Cardiac septum (tissue), 1 donor: ENCODE data around the gene C3orf38. TPM values are rescaled to one million over a fixed set of nuclear protein-coding genes. Genes with fewer than 3 reads are reported as not detected.
A peak's percentile ranks its signal among the peaks of the same experiment; 100 is the strongest.
"Not testable (repeated sequence)": the region's sequence is repeated elsewhere in the genome, so short reads cannot be mapped to it uniquely, and the experiment has no call there.

Experiments
- DNase-seq: peaks from one replicate; pipeline ENCODE4 v3.0.0-alpha.2; 2020; ENCODE audit warnings: low spot score
- intact Hi-C: fragments of 100-400 bp; cut with DNase I; formaldehyde crosslinking; loops from one replicate; pipeline ENCODE4 v1.14.0; 2022
- long read RNA-seq: library from polyadenylated mRNA; unstranded; transcript quantifications from one replicate; pipeline ENCODE4 v2.0.0, GENCODE V29; 2021
- total RNA-seq: library from RNA; stranded (reverse); fragmentation: NEBNext Ultra II Directional; extraction: Animal tissue kit (Norgen Biotek cat#: 25700); gene quantifications from one replicate; pipeline ENCODE4 v1.2.1, GENCODE V29; 2021
- donor health status: DM: no; HTN: no; CAD: no.

The C3orf38 gene
- total RNA-seq, result 15.6 TPM
- long read RNA-seq, transcript C3orf38-201 (3 exons, 2,633 nt), result major isoform, 14 of 19 reads
- long read RNA-seq, partial matches to known transcripts, result 0 of 19 reads
- long read RNA-seq, other reads (novel, unspliced or antisense), result 5 of 19 reads

GRCh38 chr3:88149509-88150362 is at the start of gene C3orf38:
Gene C3orf38 (plus strand): TSS chr3:88149959. CDS start chr3:88150053, 94 bp downstream.
- intact Hi-C loops, result loop anchor here (2.0 kb wide), 1 partner anchor 91 kb away; the partner anchor contains the start of genes CGGBP1 and ZNF654
- peak; percentile 92 for DNase-seq

- intact Hi-C loops, result no loop called here
- no peak for DNase-seq
Measured at GRCh38 chr3:88101142-88101541, 48.6 kb upstream of the C3orf38 start.

GRCh38 chr3:88105325-88105724 is 44.4 kb upstream of the C3orf38 start:
- no peak for DNase-seq
- intact Hi-C loops, result loop anchor here (2.0 kb wide), 1 partner anchor 47 kb away; the partner anchor contains the start of genes CGGBP1 and ZNF654

GRCh38 chr3:88112289-88112688 is 37.5 kb upstream of the C3orf38 start:
- intact Hi-C loops, result loop anchor here (5.0 kb wide), 2 partner anchors 105 to 760 kb away; no protein-coding TSS in a partner anchor
- no peak for DNase-seq

- DNase-seq, result no peak
- intact Hi-C loops, result loop anchor here (5.0 kb wide), 2 partner anchors 106 to 761 kb away; no protein-coding TSS in a partner anchor
Measured at GRCh38 chr3:88113311-88114162, 36.2 kb upstream of the C3orf38 start.

GRCh38 chr3:88114878-88115549 is 34.7 kb upstream of the C3orf38 start:
- no peak for DNase-seq
- intact Hi-C loops, result loop anchor here (5.0 kb wide), 3 partner anchors 108 to 763 kb away; no protein-coding TSS in a partner anchor

GRCh38 chr3:88117683-88118082 is 32.1 kb upstream of the C3orf38 start:
- intact Hi-C loops, result loop anchor here (5.0 kb wide), 1 partner anchor 345 kb away; no protein-coding TSS in a partner anchor
- no peak for DNase-seq

- not testable (repeated sequence) for DNase-seq
- intact Hi-C loops, result loop anchor here (5.0 kb wide), 1 partner anchor 346 kb away; no protein-coding TSS in a partner anchor
Measured at GRCh38 chr3:88118603-88119002, 31.2 kb upstream of the C3orf38 start.

- DNase-seq, result no peak
- intact Hi-C loops, result no loop called here
Measured at GRCh38 chr3:88123526-88123925, 26.2 kb upstream of the C3orf38 start.

- intact Hi-C loops, result no loop called here
- no peak for DNase-seq
Measured at GRCh38 chr3:88131695-88132094, 18.1 kb upstream of the C3orf38 start.

- intact Hi-C loops, result no loop called here
- DNase-seq, result no peak
Measured at GRCh38 chr3:88132894-88133293, 16.9 kb upstream of the C3orf38 start.

GRCh38 chr3:88133711-88134263 is 16.0 kb upstream of the C3orf38 start:
- DNase-seq, result no peak
- intact Hi-C loops, result no loop called here

- intact Hi-C loops, result no loop called here
- no peak for DNase-seq
Measured at GRCh38 chr3:88137836-88138235, 11.9 kb upstream of the C3orf38 start.

- no peak for DNase-seq
- intact Hi-C loops, result no loop called here
Measured at GRCh38 chr3:88141458-88142083, 8.2 kb upstream of the C3orf38 start.

- no peak for DNase-seq
- intact Hi-C loops, result no loop called here
Measured at GRCh38 chr3:88142094-88142624, 7.6 kb upstream of the C3orf38 start.

GRCh38 chr3:88147261-88147660 is 2.5 kb upstream of the C3orf38 start:
- intact Hi-C loops, result no loop called here

GRCh38 chr3:88148651-88149050 is 1.1 kb upstream of the C3orf38 start:
- intact Hi-C loops, result loop anchor here (2.0 kb wide), 1 partner anchor 90 kb away; the partner anchor contains the start of genes CGGBP1 and ZNF654
- DNase-seq, result no peak

More at GRCh38 chr3:88147261-88147660, 2.5 kb upstream of the C3orf38 start:
- DNase-seq, result no peak

GRCh38 chr3:88149101-88149508 is 654 bp upstream of the C3orf38 start:
- intact Hi-C loops, result loop anchor here (2.0 kb wide), 1 partner anchor 90 kb away; the partner anchor contains the start of genes CGGBP1 and ZNF654
- DNase-seq, result no peak
